ENCODE measurements around the gene TENT4A. TPM values are rescaled to one million over a fixed set of nuclear protein-coding genes. Genes with fewer than 3 reads are reported as not detected.

Gene TENT4A
- total and polyA plus RNA-seq, 10 of the 15 experiments (the other 5 are each of a cell fraction or from before 2014, with no cell fraction given): 1.4 to 30.6 (median 12.5) TPM

DNA sequence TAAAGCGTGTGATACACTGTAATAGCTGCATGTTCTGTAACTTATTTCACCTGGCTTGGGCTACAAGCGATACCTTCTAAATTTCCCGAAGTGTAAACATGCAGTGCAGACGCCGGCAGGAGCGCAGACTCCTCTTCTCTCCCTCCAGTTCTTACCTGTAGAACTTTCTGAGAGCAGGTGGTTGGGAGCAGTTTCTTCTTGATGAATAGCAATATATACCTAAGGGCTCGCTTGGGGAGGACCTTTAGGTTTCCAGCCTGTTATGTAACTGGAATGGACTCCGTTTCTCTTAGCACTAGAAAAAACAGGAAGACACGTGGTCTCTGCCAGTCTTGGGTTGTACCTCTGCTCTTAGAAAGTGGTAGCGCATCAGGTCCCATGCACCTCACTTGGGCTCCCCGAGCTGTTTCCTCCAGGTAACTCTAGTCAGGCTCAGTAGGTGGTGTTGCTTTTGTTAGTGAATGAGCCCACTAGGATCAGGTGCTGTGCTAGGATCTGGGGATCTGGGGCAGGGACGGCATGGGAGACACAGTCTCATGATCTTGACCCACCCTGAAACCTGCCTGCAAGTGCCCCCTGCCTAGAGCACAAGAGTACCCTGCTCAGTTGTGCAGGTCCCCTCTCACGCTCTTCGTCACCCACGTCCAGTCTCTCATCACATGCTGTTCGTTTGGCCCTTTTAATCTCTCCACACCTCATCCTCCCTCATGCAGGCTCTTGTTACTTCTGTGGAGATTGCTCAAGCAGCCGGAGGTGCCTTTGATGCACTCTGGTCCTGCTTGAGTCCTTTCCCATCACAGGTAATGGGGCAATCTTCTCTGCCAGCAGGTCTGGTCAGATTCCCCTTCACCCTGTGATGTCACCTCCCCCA, 2.8 kb downstream of the TENT4A start (continued):
- peak; percentile 19; the same call in 1 of the 2 replicates for TF ChIP-seq SPI1 (IDR thresholded peaks at IDR 0.05; ENCODE audit: borderline replicate concordance, insufficient read depth, low read depth, low read length)
- TF ChIP-seq MEF2A (IDR thresholded peaks at IDR 0.05; ENCODE audit: insufficient read depth, low read depth, low read length): no peak
- TF ChIP-seq IKZF1 (conservative IDR thresholded peaks at IDR 0.05): no peak

DNA sequence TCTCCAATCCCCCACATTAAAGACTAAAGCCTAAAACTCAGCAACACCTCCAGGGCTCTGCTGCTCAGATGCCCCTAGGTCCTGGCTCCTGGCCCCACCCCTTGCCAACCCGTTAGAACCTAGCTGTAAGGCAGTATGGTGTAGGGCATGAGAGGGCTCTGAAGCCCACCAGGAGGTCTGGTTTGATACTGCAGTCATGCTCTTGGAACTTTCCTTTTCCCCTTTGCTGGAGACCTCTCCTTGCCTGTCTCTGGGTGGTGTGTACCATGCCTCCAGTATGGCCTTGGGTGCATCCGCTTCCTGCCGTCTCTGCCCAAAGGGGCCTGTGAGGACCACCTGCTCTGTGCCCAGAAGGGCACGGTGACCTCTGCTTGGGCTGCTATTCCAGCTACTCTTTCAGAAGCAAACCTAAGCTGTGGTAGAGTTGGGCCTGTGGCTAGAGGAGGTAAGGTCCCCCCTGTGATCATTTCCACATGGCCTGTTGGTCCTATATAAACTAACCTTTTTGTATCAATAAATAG, 3.5 kb downstream of the TENT4A start:
- Histone ChIP-seq H3K36me3 (ENCODE audit: control insufficient read depth in 2 of 2, insufficient read depth in 2 of 2, low read length in 1 of 2) (peaks cover 1 to 18% of the 10 kb centered on the region in 2 experiments; a peak in 2 of 4 replicates), H3K9ac (ENCODE audit: control insufficient read depth, insufficient read depth, low read length) (peak overlapping the region; percentile 43), H3K4me1 (ENCODE audit: control insufficient read depth, insufficient read depth, low read length) (peaks cover 32% of the 10 kb centered on the region), H3K27me3 (replicated peaks in 1 of 2; ENCODE audit: control insufficient read depth in 2 of 2, insufficient read depth in 2 of 2, low read length in 1 of 2) (no peaks in the 10 kb centered on the region), H3K79me2 (ENCODE audit: control insufficient read depth, insufficient read depth, low read length) (peaks cover 77% of the 10 kb centered on the region), H3K4me3 (peak overlapping the region; percentile 79), H4K20me1 (ENCODE audit: control insufficient read depth, insufficient read depth) (peaks cover 20% of the 10 kb centered on the region), H3K4me2 (ENCODE audit: control insufficient read depth, insufficient read depth) (peak overlapping the region; percentile 94), H3K9me3 (replicated peaks; ENCODE audit: control insufficient read depth, insufficient read depth, low read length) (no peaks in the 10 kb centered on the region), H3K27ac (ENCODE audit: control insufficient read depth, insufficient read depth) (peak overlapping the region; percentile 18; the same call in 1 of the 2 replicates), H2AFZ (ENCODE audit: control insufficient read depth, low read depth, low read length) (no peak overlapping the region)
- BruUV-seq (replicated peaks): no TSS peak
- no peak for ATAC-seq
- 72% methylated on average over 4 of the region's 4 CpGs for WGBS (ENCODE audit: insufficient coverage, insufficient replicate concordance, low lambda C conversion rate, missing lambda C conversion rate)
- SMC1A ChIA-PET (ENCODE audit: uncharacterized antibody, unreplicated experiment): interaction anchor here (1.6 to 4.0 kb wide), 5 partner anchors 12 to 88 kb away, joined by 5 to 41 read pairs (median 6); no protein-coding TSS in a partner anchor
- DNase-seq (ENCODE audit: low read depth, low spot score): no peak
- POLR2A ChIA-PET: interaction anchor here (1.1 to 4.2 kb wide), 3 partner anchors 12 to 82 kb away, joined by 4 to 35 read pairs (median 12); no protein-coding TSS in a partner anchor
- RAD21 ChIA-PET (ENCODE audit: unreplicated experiment): interaction anchor here (1.1 to 3.8 kb wide), 4 partner anchors 13 to 29 kb away, joined by 4 to 32 read pairs (median 5); no protein-coding TSS in a partner anchor
- CTCF ChIA-PET: interaction anchor here (0.6 to 3.2 kb wide), 6 partner anchors 13 to 314 kb away, joined by 3 to 17 read pairs (median 6); partner anchors contain the start of genes NSUN2 and SRD5A1
- FAIRE-seq: no peak
- intact Hi-C loops (cut with micrococcal nuclease; ENCODE audit: unreplicated experiment) (loop anchor here (2.0 to 10.0 kb wide), 2 partner anchors 28 to 962 kb away; no protein-coding TSS in a partner anchor), in situ Hi-C loops (cut with MboI) (no loop called here)
- TF ChIP-seq, protein P1, sequence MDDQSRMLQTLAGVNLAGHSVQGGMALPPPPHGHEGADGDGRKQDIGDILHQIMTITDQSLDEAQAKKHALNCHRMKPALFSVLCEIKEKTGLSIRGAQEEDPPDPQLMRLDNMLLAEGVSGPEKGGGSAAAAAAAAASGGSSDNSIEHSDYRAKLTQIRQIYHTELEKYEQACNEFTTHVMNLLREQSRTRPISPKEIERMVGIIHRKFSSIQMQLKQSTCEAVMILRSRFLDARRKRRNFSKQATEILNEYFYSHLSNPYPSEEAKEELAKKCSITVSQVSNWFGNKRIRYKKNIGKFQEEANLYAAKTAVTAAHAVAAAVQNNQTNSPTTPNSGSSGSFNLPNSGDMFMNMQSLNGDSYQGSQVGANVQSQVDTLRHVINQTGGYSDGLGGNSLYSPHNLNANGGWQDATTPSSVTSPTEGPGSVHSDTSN (IDR thresholded peaks at IDR 0.05; ENCODE audit: insufficient replicate concordance, low read depth, low read length): no peak
- TF ChIP-seq SREBF1 (IDR thresholded peaks at IDR 0.05; ENCODE audit: low read length): no peak
- no peak for TF ChIP-seq HDAC6 (IDR thresholded peaks at IDR 0.05; ENCODE audit: unreplicated experiment)
- TF ChIP-seq, protein P2, sequence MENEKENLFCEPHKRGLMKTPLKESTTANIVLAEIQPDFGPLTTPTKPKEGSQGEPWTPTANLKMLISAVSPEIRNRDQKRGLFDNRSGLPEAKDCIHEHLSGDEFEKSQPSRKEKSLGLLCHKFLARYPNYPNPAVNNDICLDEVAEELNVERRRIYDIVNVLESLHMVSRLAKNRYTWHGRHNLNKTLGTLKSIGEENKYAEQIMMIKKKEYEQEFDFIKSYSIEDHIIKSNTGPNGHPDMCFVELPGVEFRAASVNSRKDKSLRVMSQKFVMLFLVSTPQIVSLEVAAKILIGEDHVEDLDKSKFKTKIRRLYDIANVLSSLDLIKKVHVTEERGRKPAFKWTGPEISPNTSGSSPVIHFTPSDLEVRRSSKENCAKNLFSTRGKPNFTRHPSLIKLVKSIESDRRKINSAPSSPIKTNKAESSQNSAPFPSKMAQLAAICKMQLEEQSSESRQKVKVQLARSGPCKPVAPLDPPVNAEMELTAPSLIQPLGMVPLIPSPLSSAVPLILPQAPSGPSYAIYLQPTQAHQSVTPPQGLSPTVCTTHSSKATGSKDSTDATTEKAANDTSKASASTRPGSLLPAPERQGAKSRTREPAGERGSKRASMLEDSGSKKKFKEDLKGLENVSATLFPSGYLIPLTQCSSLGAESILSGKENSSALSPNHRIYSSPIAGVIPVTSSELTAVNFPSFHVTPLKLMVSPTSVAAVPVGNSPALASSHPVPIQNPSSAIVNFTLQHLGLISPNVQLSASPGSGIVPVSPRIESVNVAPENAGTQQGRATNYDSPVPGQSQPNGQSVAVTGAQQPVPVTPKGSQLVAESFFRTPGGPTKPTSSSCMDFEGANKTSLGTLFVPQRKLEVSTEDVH (IDR thresholded peaks at IDR 0.05; ENCODE audit: low read depth, partially characterized antibody): no peak
- TF ChIP-seq ZNF384 (IDR thresholded peaks at IDR 0.05; ENCODE audit: borderline replicate concordance, low read depth, low read length): no peak
- no peak for TF ChIP-seq ZNF622 (IDR thresholded peaks at IDR 0.05)
- TF ChIP-seq RAD21 (IDR thresholded peaks at IDR 0.05; ENCODE audit: insufficient read depth, low read depth, low read length): no peak
- no peak for TF ChIP-seq NR2F1 (conservative IDR thresholded peaks at IDR 0.05)
- TF ChIP-seq, protein P3, sequence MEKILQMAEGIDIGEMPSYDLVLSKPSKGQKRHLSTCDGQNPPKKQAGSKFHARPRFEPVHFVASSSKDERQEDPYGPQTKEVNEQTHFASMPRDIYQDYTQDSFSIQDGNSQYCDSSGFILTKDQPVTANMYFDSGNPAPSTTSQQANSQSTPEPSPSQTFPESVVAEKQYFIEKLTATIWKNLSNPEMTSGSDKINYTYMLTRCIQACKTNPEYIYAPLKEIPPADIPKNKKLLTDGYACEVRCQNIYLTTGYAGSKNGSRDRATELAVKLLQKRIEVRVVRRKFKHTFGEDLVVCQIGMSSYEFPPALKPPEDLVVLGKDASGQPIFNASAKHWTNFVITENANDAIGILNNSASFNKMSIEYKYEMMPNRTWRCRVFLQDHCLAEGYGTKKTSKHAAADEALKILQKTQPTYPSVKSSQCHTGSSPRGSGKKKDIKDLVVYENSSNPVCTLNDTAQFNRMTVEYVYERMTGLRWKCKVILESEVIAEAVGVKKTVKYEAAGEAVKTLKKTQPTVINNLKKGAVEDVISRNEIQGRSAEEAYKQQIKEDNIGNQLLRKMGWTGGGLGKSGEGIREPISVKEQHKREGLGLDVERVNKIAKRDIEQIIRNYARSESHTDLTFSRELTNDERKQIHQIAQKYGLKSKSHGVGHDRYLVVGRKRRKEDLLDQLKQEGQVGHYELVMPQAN (conservative IDR thresholded peaks at IDR 0.05): no peak
- no peak for TF ChIP-seq LARP7 (IDR thresholded peaks at IDR 0.05)
